KMS-11 (cell line): ENCODE results near the gene GPR61.

Source experiments
- H2AFZ ChIP-seq: fragments of 200-600 bp; sonication (generic); 2 replicates; pipeline ENCODE4 v1.6.1; 2016; ENCODE audit warnings: antibody characterized with exemption, mixed run types, low read depth
- H3K27ac ChIP-seq: fragments of 200-600 bp; sonication (generic); 2 replicates; pipeline ENCODE4 v1.6.1; 2016; ENCODE audit warnings: mild to moderate bottlenecking, mixed run types
- H3K27me3 ChIP-seq: fragments of 200-600 bp; sonication (generic); 2 replicates; pipeline ENCODE4 v1.6.1; 2017; ENCODE audit warnings: mild to moderate bottlenecking, low read depth, mixed run types, moderate library complexity; ENCODE audit not compliant: insufficient read depth
- H3K36me3 ChIP-seq: fragments of 200-600 bp; sonication (generic); 2 replicates; pipeline ENCODE4 v1.6.1; 2017; ENCODE audit warnings: mild to moderate bottlenecking, mixed run types; ENCODE audit not compliant: insufficient read depth
- H3K4me1 ChIP-seq: fragments of 200-600 bp; sonication (generic); 2 replicates; pipeline ENCODE4 v1.6.1; 2016; ENCODE audit warnings: mild to moderate bottlenecking, low read depth, mixed run types; ENCODE audit not compliant: poor library complexity, severe bottlenecking
- H3K4me2 ChIP-seq: fragments of 200-600 bp; sonication (generic); 2 replicates; pipeline ENCODE4 v1.7.0; 2016; ENCODE audit warnings: mild to moderate bottlenecking, mixed run types
- H3K4me3 ChIP-seq: fragments of 200-600 bp; sonication (generic); IDR thresholded peaks from 2 replicates; pipeline ENCODE4 v1.6.1; 2017; ENCODE audit warnings: low read depth, low read length, mixed read lengths; ENCODE audit not compliant: insufficient read depth
- H3K79me2 ChIP-seq: fragments of 200-600 bp; sonication (generic); 2 replicates; pipeline ENCODE4 v1.6.1; 2016; ENCODE audit warnings: low read depth, mixed run types; ENCODE audit not compliant: insufficient read depth
- H3K9ac ChIP-seq: fragments of 200-600 bp; sonication (generic); 2 replicates; pipeline ENCODE4 v1.6.1; 2016; ENCODE audit warnings: mild to moderate bottlenecking, mixed run types
- H4K20me1 ChIP-seq: fragments of 200-600 bp; sonication (generic); 2 replicates; pipeline ENCODE4 v1.6.1; 2016; ENCODE audit warnings: mild to moderate bottlenecking, mixed run types; ENCODE audit not compliant: insufficient read depth
- CTCF ChIP-seq: fragments of 200-600 bp; sonication (generic); conservative IDR thresholded peaks from 2 replicates; pipeline ENCODE4 v1.6.1; 2017; ENCODE audit warnings: low read depth, mild to moderate bottlenecking, antibody characterized with exemption, low read length, moderate library complexity, mixed read lengths

GPR61 gene

GRCh38 chr1:109582021-109582420 lies 42.3 kb downstream of the GPR61 start:
- Histone ChIP-seq H3K4me3 (no peak overlapping the region), H3K27ac (no peak overlapping the region), H3K9ac (no peak overlapping the region), H3K4me2 (no peak overlapping the region), H3K4me1 (no peaks in the 10 kb centered on the region), H2AFZ (no peak overlapping the region), H3K79me2 (no peaks in the 10 kb centered on the region), H3K27me3 (no peaks in the 10 kb centered on the region), H3K36me3 (peaks cover 8% of the 10 kb centered on the region; the same call in 1 of the 2 replicates), H4K20me1 (no peaks in the 10 kb centered on the region)
- no peak for TF ChIP-seq CTCF

- H3K4me2 ChIP-seq: no peak overlapping the region
- no peaks in the 10 kb centered on the region for H3K79me2 ChIP-seq
- H2AFZ ChIP-seq: no peak overlapping the region
- H3K4me1 ChIP-seq: no peaks in the 10 kb centered on the region
- H4K20me1 ChIP-seq: no peaks in the 10 kb centered on the region
- peaks cover 6% of the 10 kb centered on the region; the same call in 1 of the 2 replicates for H3K36me3 ChIP-seq
- TF ChIP-seq CTCF: no peak
- no peaks in the 10 kb centered on the region for H3K27me3 ChIP-seq
- H3K9ac ChIP-seq: no peak overlapping the region
- H3K27ac ChIP-seq: no peak overlapping the region
- no peak overlapping the region for H3K4me3 ChIP-seq
Measured at GRCh38 chr1:109584766-109585165, 45.1 kb downstream of the GPR61 start.

GRCh38 chr1:109586055-109586454 lies 46.4 kb downstream of the GPR61 start:
- Histone ChIP-seq H3K27ac (no peak overlapping the region), H3K79me2 (no peaks in the 10 kb centered on the region), H3K4me1 (no peaks in the 10 kb centered on the region), H2AFZ (no peak overlapping the region), H3K27me3 (no peaks in the 10 kb centered on the region), H3K9ac (no peak overlapping the region), H4K20me1 (no peaks in the 10 kb centered on the region), H3K36me3 (peaks cover 6% of the 10 kb centered on the region; the same call in 1 of the 2 replicates), H3K4me2 (no peak overlapping the region), H3K4me3 (no peak overlapping the region)
- TF ChIP-seq CTCF: no peak

- Histone ChIP-seq H3K36me3 (peaks cover 6% of the 10 kb centered on the region; the same call in 1 of the 2 replicates), H2AFZ (no peak overlapping the region), H4K20me1 (no peaks in the 10 kb centered on the region), H3K4me3 (no peak overlapping the region), H3K79me2 (no peaks in the 10 kb centered on the region), H3K27ac (no peak overlapping the region), H3K27me3 (no peaks in the 10 kb centered on the region), H3K9ac (no peak overlapping the region), H3K4me2 (no peak overlapping the region), H3K4me1 (no peaks in the 10 kb centered on the region)
- TF ChIP-seq CTCF: no peak
Measured at GRCh38 chr1:109589177-109589576, 49.5 kb downstream of the GPR61 start.
